ENCODE measurements around the gene STAM.

Gene STAM

DNA sequence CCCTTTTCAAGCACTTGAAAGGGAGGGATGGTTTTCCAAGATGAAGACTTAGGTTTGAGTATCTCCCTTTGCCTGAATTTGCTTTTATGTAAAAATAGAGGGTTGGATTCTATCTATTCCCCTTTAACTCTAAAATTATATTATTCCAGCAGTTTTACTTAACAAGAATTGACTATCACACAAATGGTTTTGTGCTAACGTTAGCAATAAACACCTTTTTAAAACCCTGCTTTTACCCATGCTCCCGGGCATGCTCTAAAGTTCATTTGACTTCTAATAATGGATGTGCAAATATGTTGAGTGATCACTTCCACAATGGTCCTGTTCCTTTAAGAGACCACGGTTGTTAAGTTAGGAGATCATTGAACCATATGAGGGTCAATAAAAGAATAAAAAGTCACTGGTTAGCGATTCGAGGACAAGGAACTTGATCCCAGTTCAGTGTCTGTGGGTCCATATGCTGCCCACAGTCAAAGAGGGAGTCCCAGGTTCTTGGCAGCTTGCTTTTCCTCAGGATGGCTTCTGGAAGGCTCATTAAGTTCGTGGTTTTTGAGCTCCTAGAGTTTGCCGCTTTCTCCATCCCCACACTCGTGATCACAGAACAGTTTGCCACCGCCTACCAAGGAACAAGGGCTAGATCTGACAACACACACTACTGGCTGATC, 108.0 kb downstream of the STAM start, which contains the start of gene TMEM236:
Gene TMEM236 (plus strand): TSS at position 421 of the 665 bp plus-strand sequence. CDS start 95 bp downstream, at position 516.
- TF ChIP-seq, protein P1, sequence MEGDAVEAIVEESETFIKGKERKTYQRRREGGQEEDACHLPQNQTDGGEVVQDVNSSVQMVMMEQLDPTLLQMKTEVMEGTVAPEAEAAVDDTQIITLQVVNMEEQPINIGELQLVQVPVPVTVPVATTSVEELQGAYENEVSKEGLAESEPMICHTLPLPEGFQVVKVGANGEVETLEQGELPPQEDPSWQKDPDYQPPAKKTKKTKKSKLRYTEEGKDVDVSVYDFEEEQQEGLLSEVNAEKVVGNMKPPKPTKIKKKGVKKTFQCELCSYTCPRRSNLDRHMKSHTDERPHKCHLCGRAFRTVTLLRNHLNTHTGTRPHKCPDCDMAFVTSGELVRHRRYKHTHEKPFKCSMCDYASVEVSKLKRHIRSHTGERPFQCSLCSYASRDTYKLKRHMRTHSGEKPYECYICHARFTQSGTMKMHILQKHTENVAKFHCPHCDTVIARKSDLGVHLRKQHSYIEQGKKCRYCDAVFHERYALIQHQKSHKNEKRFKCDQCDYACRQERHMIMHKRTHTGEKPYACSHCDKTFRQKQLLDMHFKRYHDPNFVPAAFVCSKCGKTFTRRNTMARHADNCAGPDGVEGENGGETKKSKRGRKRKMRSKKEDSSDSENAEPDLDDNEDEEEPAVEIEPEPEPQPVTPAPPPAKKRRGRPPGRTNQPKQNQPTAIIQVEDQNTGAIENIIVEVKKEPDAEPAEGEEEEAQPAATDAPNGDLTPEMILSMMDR (IDR thresholded peaks at IDR 0.05; ENCODE audit: low read depth, low read length, missing control alignments), result no peak
- no peak for DNase-seq (ENCODE audit: extremely low read depth, low read depth)
- H3K4me3 ChIP-seq (replicated peaks; ENCODE audit: low read depth, low read length), result no peak within 1 kb of the TSS

DNA sequence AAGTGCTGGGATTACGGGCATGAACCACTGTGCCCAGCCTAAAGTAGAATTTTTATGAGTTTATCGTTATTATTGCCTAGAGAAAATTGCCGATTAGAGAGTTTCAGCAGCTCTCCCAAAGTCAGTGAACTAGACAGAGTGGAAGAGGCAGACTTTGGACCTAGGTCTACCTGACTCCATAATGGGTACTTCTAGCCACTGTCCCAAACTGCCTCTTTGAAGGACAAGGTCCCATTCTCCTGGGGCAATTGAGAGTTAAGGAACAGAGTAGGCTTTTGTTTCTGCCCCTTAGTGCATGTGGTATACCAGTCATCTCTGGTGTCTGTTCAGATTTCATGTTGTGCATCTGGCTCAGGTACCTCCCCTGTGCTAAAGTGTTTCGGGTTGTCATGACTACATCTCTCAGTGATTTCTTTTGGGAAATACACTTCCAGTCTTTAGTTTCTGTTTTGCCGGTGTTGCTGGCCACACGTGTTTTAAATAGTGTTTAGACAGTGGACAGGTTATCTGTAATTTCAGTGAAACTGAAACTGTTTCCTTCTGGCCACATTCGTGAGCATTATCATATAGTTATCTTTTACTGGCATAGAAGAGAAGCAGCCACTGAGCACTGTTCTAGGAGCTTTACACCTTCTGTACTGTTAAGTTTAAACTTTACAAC, 112.7 kb downstream of the STAM start:
- DNase-seq (ENCODE audit: extremely low read depth, low read depth), result no peak
- TF ChIP-seq, protein P1 (IDR thresholded peaks at IDR 0.05; ENCODE audit: low read depth, low read length, missing control alignments), result no peak
- no peak overlapping the region for H3K4me3 ChIP-seq (replicated peaks; ENCODE audit: low read depth, low read length)

DNA sequence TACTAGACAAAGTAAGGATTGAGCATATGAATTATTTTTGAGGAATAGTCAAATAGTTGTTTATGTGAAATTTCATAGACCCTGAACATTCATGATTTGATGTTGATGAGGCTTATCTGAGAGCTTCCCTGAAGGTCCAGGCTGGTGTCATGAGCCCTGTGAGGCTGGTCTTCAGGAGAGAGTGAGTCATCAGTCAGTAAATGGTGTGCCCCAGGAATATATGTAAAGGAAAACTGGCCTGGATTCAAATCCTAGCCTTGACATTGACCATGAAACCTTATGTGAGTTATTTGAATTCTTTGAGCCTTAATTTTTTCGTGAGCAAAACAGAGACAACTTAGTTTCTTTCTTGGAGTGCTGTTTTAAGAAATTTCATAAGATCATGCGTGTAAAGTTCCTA, 114.2 kb downstream of the STAM start:
- H3K4me3 ChIP-seq (replicated peaks; ENCODE audit: low read depth, low read length), result no peak overlapping the region
- no peak for DNase-seq (ENCODE audit: extremely low read depth, low read depth)
- TF ChIP-seq, protein P1 (IDR thresholded peaks at IDR 0.05; ENCODE audit: low read depth, low read length, missing control alignments), result no peak

DNA sequence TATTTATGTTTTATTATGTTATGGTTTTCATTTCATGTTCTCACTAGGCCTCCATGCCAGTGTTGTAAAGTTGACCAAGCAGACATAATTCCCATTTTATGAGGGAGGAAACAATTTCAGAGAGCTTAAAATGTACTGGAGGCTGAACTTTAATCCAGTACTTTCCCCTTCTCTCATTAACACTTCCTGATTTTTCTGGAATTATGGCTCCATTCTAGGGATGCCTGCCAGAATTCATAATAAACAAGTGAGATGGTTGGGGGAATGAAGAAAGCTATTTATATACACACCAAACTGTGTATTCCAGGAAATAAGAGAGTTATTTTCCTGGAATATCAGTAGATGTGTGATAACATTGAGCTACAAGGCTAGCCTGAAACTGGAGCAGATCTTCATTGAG, 114.9 kb downstream of the STAM start:
- TF ChIP-seq, protein P1 (IDR thresholded peaks at IDR 0.05; ENCODE audit: low read depth, low read length, missing control alignments), result no peak

DNA sequence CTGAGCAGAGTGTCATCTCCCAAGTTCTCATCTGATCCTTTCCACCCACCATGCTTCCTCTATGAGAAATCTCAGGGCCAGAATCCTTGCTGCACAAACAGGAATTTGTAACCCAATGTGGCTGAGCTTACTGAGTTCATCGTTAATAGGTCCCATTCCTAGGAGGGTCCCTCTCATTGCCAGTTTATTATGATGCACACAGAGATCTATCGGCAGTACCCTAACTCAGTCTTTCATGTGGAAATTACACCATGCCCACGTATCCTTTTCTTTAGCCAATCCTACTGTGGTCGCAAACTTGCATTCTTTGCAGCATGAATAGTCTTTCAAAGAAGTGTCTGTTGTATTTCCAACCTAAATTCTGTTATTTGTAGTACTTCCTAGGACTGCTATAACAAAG, 120.2 kb downstream of the STAM start:
- DNase-seq (ENCODE audit: extremely low read depth, low read depth), result no peak
- TF ChIP-seq, protein P1 (IDR thresholded peaks at IDR 0.05; ENCODE audit: low read depth, low read length, missing control alignments), result no peak
- H3K4me3 ChIP-seq (replicated peaks; ENCODE audit: low read depth, low read length), result no peak overlapping the region

More for the DNA sequence above, 114.9 kb downstream of the STAM start:
- no peak overlapping the region for H3K4me3 ChIP-seq (replicated peaks; ENCODE audit: low read depth, low read length)
- no peak for DNase-seq (ENCODE audit: extremely low read depth, low read depth)

DNA sequence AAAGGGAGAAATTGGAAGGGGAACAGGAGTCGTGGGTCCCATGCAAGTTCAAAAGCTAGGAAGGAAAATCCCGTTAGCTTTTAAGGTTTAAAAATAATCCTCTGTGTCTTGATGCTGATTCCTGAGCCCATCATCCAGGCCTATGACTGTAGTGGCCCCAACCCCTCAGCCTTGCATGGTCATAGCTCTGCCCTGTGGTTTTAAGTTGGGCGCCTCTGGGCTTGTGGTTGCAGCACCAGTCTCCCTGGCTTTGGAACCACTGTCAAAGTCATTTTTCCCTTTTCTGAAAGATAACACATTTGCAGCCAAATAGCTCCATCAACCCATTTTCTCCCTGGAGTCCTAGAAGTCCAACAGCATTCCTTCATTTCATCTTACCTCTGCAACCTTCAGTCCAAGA, 121.7 kb downstream of the STAM start:
- TF ChIP-seq, protein P1 (IDR thresholded peaks at IDR 0.05; ENCODE audit: low read depth, low read length, missing control alignments), result no peak
- no peak for DNase-seq (ENCODE audit: extremely low read depth, low read depth)
- no peak overlapping the region for H3K4me3 ChIP-seq (replicated peaks; ENCODE audit: low read depth, low read length)
